DND-41 (cell line): ENCODE data around the gene MGST2.

Experiments
- ATAC-seq: fragments of 200-7000 bp; cut with Tn5 transposase; 3 replicates; pipeline ENCODE4 v1.9.1; 2021; ENCODE audit warnings: low read depth; ENCODE audit not compliant: insufficient read depth
- DNase-seq: peaks from one replicate; pipeline ENCODE4 v3.0.0-alpha.2; 2020
- H2AFZ ChIP-seq: 2 replicates; pipeline ENCODE4 v1.6.0; 2012; ENCODE audit warnings: low read depth, low read length
- H3K27ac ChIP-seq: 2 replicates; pipeline ENCODE4 v1.5.1; 2012; ENCODE audit warnings: low read length, inconsistent platforms
- H3K27me3 ChIP-seq: fragments of 200-600 bp; sonication (generic); 2 replicates; pipeline ENCODE4 v1.6.0; 2012; ENCODE audit warnings: low read length, mild to moderate bottlenecking, inconsistent platforms; ENCODE audit not compliant: insufficient read depth, poor library complexity
- H3K36me3 ChIP-seq: 2 replicates; pipeline ENCODE4 v1.5.1; 2012; ENCODE audit warnings: low read length, inconsistent platforms; ENCODE audit not compliant: insufficient read depth
- H3K4me1 ChIP-seq: 2 replicates; pipeline ENCODE4 v1.5.1; 2012; ENCODE audit warnings: mild to moderate bottlenecking, low read length; ENCODE audit not compliant: insufficient read depth
- H3K4me2 ChIP-seq: 2 replicates; pipeline ENCODE4 v1.6.0; 2012; ENCODE audit warnings: mild to moderate bottlenecking, moderate library complexity, low read length, inconsistent platforms; ENCODE audit not compliant: insufficient read depth
- H3K4me3 ChIP-seq, 2 experiments: fragments of 200-600 bp in 1 of 2; shearing (Covaris generic) in 1 of 2; 2 replicates each; pipeline ENCODE4 v1.5.1; 2012 to 2016; ENCODE audit warnings: inconsistent platforms in 2 of 2, low read length in 2 of 2, mild to moderate bottlenecking in 2 of 2, low read depth in 1 of 2, moderate library complexity in 1 of 2
- H3K79me2 ChIP-seq: 2 replicates; pipeline ENCODE4 v1.6.0; 2012; ENCODE audit warnings: low read length, inconsistent platforms; ENCODE audit not compliant: insufficient read depth
- H3K9ac ChIP-seq: 2 replicates; pipeline ENCODE4 v1.6.0; 2012; ENCODE audit warnings: low read depth, mild to moderate bottlenecking, inconsistent platforms, low read length, moderate library complexity
- H3K9me3 ChIP-seq: 2 replicates; pipeline ENCODE4 v1.5.1; 2012; ENCODE audit warnings: low read length, moderate library complexity, mild to moderate bottlenecking, inconsistent platforms; ENCODE audit not compliant: insufficient read depth, severe bottlenecking
- H4K20me1 ChIP-seq: 2 replicates; pipeline ENCODE4 v1.6.0; 2012; ENCODE audit warnings: low read length; ENCODE audit not compliant: insufficient read depth
- CTCF ChIP-seq: IDR thresholded peaks from 2 replicates; pipeline ENCODE4 v1.5.1; 2012; ENCODE audit warnings: borderline replicate concordance, low read length, moderate library complexity, mild to moderate bottlenecking; ENCODE audit not compliant: poor library complexity, severe bottlenecking; ENCODE audit errors: extremely low read depth
- EZH2 ChIP-seq: IDR thresholded peaks from 3 replicates; pipeline ENCODE4 v1.6.1; 2012; ENCODE audit warnings: borderline replicate concordance, low read depth, mild to moderate bottlenecking, moderate library complexity, low read length, inconsistent platforms; ENCODE audit not compliant: severe bottlenecking

Gene MGST2

GRCh38 chr4:139743027-139743426 lies 77.4 kb downstream of the MGST2 start:
- peaks cover 10% of the 10 kb centered on the region for H3K4me1 ChIP-seq
- H4K20me1 ChIP-seq = no peaks in the 10 kb centered on the region
- H3K9ac ChIP-seq = no peak overlapping the region
- no peak overlapping the region for H3K4me3 ChIP-seq
- TF ChIP-seq CTCF = no peak
- TF ChIP-seq EZH2 = no peak
- no peaks in the 10 kb centered on the region for H3K79me2 ChIP-seq
- H3K36me3 ChIP-seq = no peaks in the 10 kb centered on the region
- no peak overlapping the region for H3K27ac ChIP-seq
- no peak overlapping the region for H2AFZ ChIP-seq
- no peak overlapping the region for H3K4me2 ChIP-seq
- DNase-seq (no peak), ATAC-seq (no peak)
- no peaks in the 10 kb centered on the region for H3K9me3 ChIP-seq
- H3K27me3 ChIP-seq = no peaks in the 10 kb centered on the region

GRCh38 chr4:139744232-139744631 lies 78.6 kb downstream of the MGST2 start:
- Histone ChIP-seq H3K36me3 (no peaks in the 10 kb centered on the region), H3K79me2 (no peaks in the 10 kb centered on the region), H3K27ac (no peak overlapping the region), H3K4me3 (no peak overlapping the region), H3K9ac (no peak overlapping the region), H3K4me1 (peaks cover 12% of the 10 kb centered on the region), H3K9me3 (no peaks in the 10 kb centered on the region), H3K27me3 (no peaks in the 10 kb centered on the region), H4K20me1 (no peaks in the 10 kb centered on the region), H2AFZ (no peak overlapping the region), H3K4me2 (no peak overlapping the region)
- ATAC-seq (no peak), DNase-seq (no peak)
- TF ChIP-seq CTCF (no peak), EZH2 (no peak)

- DNase-seq (no peak), ATAC-seq (no peak)
- Histone ChIP-seq H3K4me2 (no peak overlapping the region), H3K79me2 (no peaks in the 10 kb centered on the region), H3K27ac (no peak overlapping the region), H4K20me1 (no peaks in the 10 kb centered on the region), H3K9ac (no peak overlapping the region), H3K36me3 (no peaks in the 10 kb centered on the region), H3K4me1 (peaks cover 15% of the 10 kb centered on the region), H2AFZ (no peak overlapping the region), H3K27me3 (no peaks in the 10 kb centered on the region), H3K4me3 (no peak overlapping the region), H3K9me3 (no peaks in the 10 kb centered on the region)
- no peak for TF ChIP-seq CTCF
- TF ChIP-seq EZH2 = no peak
Measured at GRCh38 chr4:139745111-139745639, 79.6 kb downstream of the MGST2 start.
